H1 (cell line): Measurements from ENCODE around the gene PDE4D. TPM values are rescaled to one million over a fixed set of nuclear protein-coding genes. Genes with fewer than 3 reads are reported as not detected.

Source experiments
- CTCF ChIA-PET: fragments of 300-600 bp; sonication (Branson Sonifier 250); formaldehyde crosslinking; loops from one replicate; lab custom pipeline; 2021; ENCODE audit not compliant: partially characterized antibody; lab: Charles Lee
- POLR2A ChIA-PET: fragments of 300-600 bp; sonication (Branson Sonifier 250); formaldehyde crosslinking; loops from one replicate; lab custom pipeline; 2021; ENCODE audit warnings: inconsistent platforms; ENCODE audit not compliant: partially characterized antibody; lab: Charles Lee
- DNase-seq, 2 experiments: peaks; one replicate each; pipeline versions ENCODE4 v3.0.0 to v3.0.0-alpha.2; 2010 to 2022; ENCODE audit warnings: low spot score in 2 of 2, low read depth in 1 of 2, mixed read lengths in 1 of 2
- FAIRE-seq: peaks from 2 replicates; lab custom pipeline; 2011; peaks lifted over from hg19 to GRCh38; lab: Jason Lieb, UNC
- H2AFZ ChIP-seq: 2 replicates; pipeline ENCODE4 v1.8.1; 2012; ENCODE audit warnings: low read length, inconsistent platforms
- H2AK5ac ChIP-seq: 2 replicates; pipeline ENCODE4 v1.6.1; 2013; ENCODE audit warnings: low read depth, low read length
- H2BK120ac ChIP-seq: replicated peaks from 2 replicates; pipeline ENCODE3; 2013; ENCODE audit warnings: low read depth, low read length, inconsistent platforms
- H2BK12ac ChIP-seq: 2 replicates; pipeline ENCODE4 v1.6.1; 2013; ENCODE audit warnings: low read depth, low read length
- H2BK15ac ChIP-seq: 2 replicates; pipeline ENCODE4 v1.6.1; 2013; ENCODE audit warnings: low read length
- H2BK20ac ChIP-seq: 2 replicates; pipeline ENCODE4 v1.6.1; 2013; ENCODE audit warnings: low read length
- H2BK5ac ChIP-seq: 2 replicates; pipeline ENCODE4 v1.6.1; 2013; ENCODE audit warnings: low read depth, low read length
- H3K14ac ChIP-seq: 2 replicates; pipeline ENCODE4 v1.6.1; 2013; ENCODE audit warnings: inconsistent platforms; ENCODE audit not compliant: insufficient read length
- H3K18ac ChIP-seq: 2 replicates; pipeline ENCODE4 v1.6.1; 2013; ENCODE audit warnings: low read length; ENCODE audit errors: extremely low read depth
- H3K23ac ChIP-seq: 2 replicates; pipeline ENCODE4 v1.6.1; 2013; ENCODE audit warnings: inconsistent platforms; ENCODE audit not compliant: insufficient read length
- H3K23me2 ChIP-seq: 2 replicates; pipeline ENCODE4 v1.6.1; 2013; ENCODE audit warnings: low read depth, low read length
- H3K27ac ChIP-seq: 2 replicates; pipeline ENCODE4 v1.6.1; 2011; ENCODE audit warnings: low read depth, low read length, inconsistent platforms
- H3K27me3 ChIP-seq, 4 experiments: replicated peaks in 1 of 4; 1 replicate in 1 of 4; 2 replicates in 3 of 4; pipeline versions ENCODE4 v1.6.1 to v1.8.1; 2011 to 2013; ENCODE audit warnings: low read length in 3 of 4, mild to moderate bottlenecking in 3 of 4, inconsistent platforms in 2 of 4, mixed read lengths in 2 of 4, moderate library complexity in 1 of 4; ENCODE audit not compliant: control insufficient read depth in 3 of 4, insufficient read depth in 3 of 4; ENCODE audit errors: extremely low read depth in 1 of 4
- H3K36me3 ChIP-seq, 4 experiments: 2 replicates each; pipeline versions ENCODE4 v1.6.1 to v1.8.1; 2011 to 2013; ENCODE audit warnings: mild to moderate bottlenecking in 4 of 4, low read length in 3 of 4, moderate library complexity in 2 of 4, control low read depth in 1 of 4, inconsistent platforms in 1 of 4; ENCODE audit not compliant: insufficient read depth in 4 of 4, control insufficient read depth in 2 of 4
- H3K4ac ChIP-seq: replicated peaks from 2 replicates; pipeline ENCODE3; 2013; ENCODE audit warnings: low read length, low read depth, mixed read lengths, inconsistent platforms; ENCODE audit not compliant: insufficient read length
- H3K4me1 ChIP-seq, 4 experiments: replicated peaks in 1 of 4; 1 replicate in 1 of 4; 2 replicates in 3 of 4; pipeline versions ENCODE4 v1.6.1 to v1.8.1; 2011 to 2013; ENCODE audit warnings: low read length in 3 of 4, inconsistent platforms in 2 of 4, mixed read lengths in 1 of 4; ENCODE audit not compliant: insufficient read depth in 4 of 4, control insufficient read depth in 3 of 4
- H3K4me2 ChIP-seq, 2 experiments: 2 replicates each; pipeline versions ENCODE4 v1.6.1 to v1.8.1; 2011 to 2013; ENCODE audit warnings: low read depth in 2 of 2, low read length in 2 of 2, control low read depth in 1 of 2, inconsistent platforms in 1 of 2, mild to moderate bottlenecking in 1 of 2; ENCODE audit not compliant: insufficient read depth in 1 of 2
- H3K4me3 ChIP-seq, 4 experiments: fragments of 200-600, 300-600 bp in 1 of 4; sonication (generic), shearing (Covaris generic), sonication (Bioruptor Twin) in 1 of 4; 2 replicates each; pipeline versions ENCODE4 v1.5.1 to v1.8.1; 2011 to 2016; ENCODE audit warnings: low read length in 4 of 4, low read depth in 3 of 4, control low read depth in 2 of 4, inconsistent platforms in 2 of 4, mild to moderate bottlenecking in 2 of 4, mixed read lengths in 1 of 4, moderate library complexity in 1 of 4; ENCODE audit not compliant: insufficient read depth in 2 of 4; ENCODE audit errors: extremely low read depth in 1 of 4
- H3K56ac ChIP-seq: replicated peaks from 2 replicates; pipeline ENCODE3; 2013; ENCODE audit warnings: low read depth, mild to moderate bottlenecking, mixed read lengths, low read length, inconsistent platforms; ENCODE audit not compliant: insufficient read length
- H3K79me1 ChIP-seq: 2 replicates; pipeline ENCODE4 v1.6.1; 2013; ENCODE audit warnings: low read depth, low read length, control low read depth
- H3K79me2 ChIP-seq, 2 experiments: 2 replicates each; pipeline versions ENCODE4 v1.6.1 to v1.8.1; 2012 to 2013; ENCODE audit warnings: low read length in 2 of 2, mild to moderate bottlenecking in 2 of 2, inconsistent platforms in 1 of 2; ENCODE audit not compliant: insufficient read depth in 2 of 2, control insufficient read depth in 1 of 2
- H3K9ac ChIP-seq, 4 experiments: replicated peaks in 1 of 4; 1 replicate in 1 of 4; 2 replicates in 3 of 4; pipeline versions ENCODE4 v1.6.1 to v1.8.1; 2011 to 2013; ENCODE audit warnings: low read depth in 3 of 4, low read length in 3 of 4, control low read depth in 2 of 4, mild to moderate bottlenecking in 2 of 4, moderate library complexity in 2 of 4, inconsistent platforms in 1 of 4; ENCODE audit errors: extremely low read depth in 1 of 4
- H3K9me3 ChIP-seq, 2 experiments: 2 replicates each; pipeline versions ENCODE4 v1.6.1 to v1.8.1; 2012 to 2013; ENCODE audit warnings: mild to moderate bottlenecking in 2 of 2, moderate library complexity in 2 of 2, control low read depth in 1 of 2, inconsistent platforms in 1 of 2, low read depth in 1 of 2, low read length in 1 of 2, mixed read lengths in 1 of 2; ENCODE audit not compliant: insufficient read depth in 2 of 2
- H4K20me1 ChIP-seq, 2 experiments: replicated peaks in 1 of 2; 2 replicates each; pipeline versions ENCODE3 to v1.8.1; 2011 to 2013; ENCODE audit warnings: inconsistent platforms in 2 of 2, low read length in 2 of 2, mild to moderate bottlenecking in 1 of 2; ENCODE audit not compliant: insufficient read depth in 2 of 2, control insufficient read depth in 1 of 2
- H4K5ac ChIP-seq: 2 replicates; pipeline ENCODE4 v1.6.1; 2013; ENCODE audit warnings: low read length, low read depth, mixed read lengths, inconsistent platforms; ENCODE audit not compliant: insufficient read length
- H4K8ac ChIP-seq: 2 replicates; pipeline ENCODE4 v1.8.0; 2013; ENCODE audit warnings: mild to moderate bottlenecking, moderate library complexity, low read length, inconsistent platforms; ENCODE audit not compliant: insufficient read depth; ENCODE audit errors: extremely low read depth
- H4K91ac ChIP-seq: replicated peaks from 2 replicates; pipeline ENCODE3; 2013; ENCODE audit warnings: low read length, mixed read lengths, inconsistent platforms; ENCODE audit not compliant: insufficient read length
- WGBS, 2 experiments: shearing (Covaris generic) in 1 of 2; methylation state at CpG; one replicate each; pipeline versions ENCODE4 v1.1.6 to v1.1.7; 2013 to 2015; ENCODE audit warnings: low lambda C conversion rate in 2 of 2, mixed read lengths in 2 of 2, inconsistent platforms in 1 of 2, low coverage in 1 of 2, missing lambda C conversion rate in 1 of 2; ENCODE audit not compliant: insufficient replicate concordance in 2 of 2, insufficient coverage in 1 of 2, insufficient read length in 1 of 2; ENCODE audit errors: extremely low coverage in 1 of 2, missing lambda C conversion rate in 1 of 2; 5-methylcytosine and 5-hydroxymethylcytosine counted together
- polyA plus RNA-seq, 7 experiments: library from polyadenylated mRNA; depleted of rRNA in 3 of 7; stranded (reverse) in 5 of 7; unstranded in 2 of 7; fragments of >200 nt in 5 of 7; fragments of 200-250 nt in 2 of 7; gene quantifications; 1 replicate in 5 of 7; 2 replicates in 1 of 7; 4 replicates in 1 of 7; pipeline versions ENCODE4 v1.2.1 to v1.2.3, GENCODE V29; 2011 to 2013; ENCODE audit warnings: missing spikeins in 2 of 7, mixed read lengths in 2 of 7
- total RNA-seq: library from RNA; stranded (reverse); fragmentation: NEBNext Ultra II Directional; extraction: Animal tissue kit (Norgen Biotek cat#: 25700); gene quantifications from 2 replicates; pipeline ENCODE4 v1.2.1, GENCODE V29; 2021

Gene PDE4D
- total and polyA plus RNA-seq, 2 of the 8 experiments (the other 6 are each of a cell fraction or from before 2014, with no cell fraction given) = 2.3 to 3.7 TPM

DNA sequence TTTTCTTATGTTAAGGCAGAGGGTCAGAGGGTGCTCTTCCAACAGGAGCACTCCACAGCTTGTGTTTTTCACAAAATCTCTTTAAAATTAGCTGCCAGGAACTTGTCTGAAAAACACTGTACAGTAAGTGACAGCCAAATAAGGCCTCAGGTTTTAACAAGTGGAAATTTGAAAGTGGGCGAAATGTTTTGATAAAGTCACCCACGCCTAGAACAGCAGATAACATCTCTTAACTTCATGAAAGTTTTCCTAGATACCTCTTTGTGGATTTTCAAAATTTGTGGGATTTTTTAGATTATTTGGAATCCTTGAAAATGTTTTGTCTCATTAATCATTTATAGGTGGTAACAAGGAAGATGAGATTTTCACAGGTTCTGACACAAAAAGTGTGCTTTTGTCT is 121.3 kb downstream of the PDE4D start:
- H4K5ac ChIP-seq = no peak overlapping the region
- H3K23ac ChIP-seq = no peak overlapping the region
- H3K23me2 ChIP-seq = peaks cover 8% of the 10 kb centered on the region
- no peaks in the 10 kb centered on the region for H3K36me3 ChIP-seq
- H3K4me3 ChIP-seq = no peak overlapping the region
- no peak overlapping the region for H3K4ac ChIP-seq
- no peak overlapping the region for H2AFZ ChIP-seq
- H2BK120ac ChIP-seq = no peak overlapping the region
- H2BK12ac ChIP-seq = no peak overlapping the region
- FAIRE-seq (no peak), DNase-seq (no peak)
- peaks cover 4 to 16% (median 13%) of the 10 kb centered on the region in 4 experiments; a peak in 6 of 7 replicates for H3K27me3 ChIP-seq
- no peak overlapping the region for H4K91ac ChIP-seq
- no peak overlapping the region for H2AK5ac ChIP-seq
- H4K20me1 ChIP-seq = no peaks in the 10 kb centered on the region
- H2BK20ac ChIP-seq = no peak overlapping the region
- no peak overlapping the region for H3K18ac ChIP-seq
- H3K14ac ChIP-seq = no peak overlapping the region
- H3K9ac ChIP-seq = no peak overlapping the region
- no peaks in the 10 kb centered on the region for H3K79me1 ChIP-seq
- H3K56ac ChIP-seq = no peak overlapping the region
- peaks cover 0 to 4% (median 2%) of the 10 kb centered on the region in 4 experiments; a peak in 3 of 7 replicates for H3K4me1 ChIP-seq
- ChIA-PET CTCF (no interaction called here), POLR2A (no interaction called here)
- no peak overlapping the region for H4K8ac ChIP-seq
- no peaks in the 10 kb centered on the region for H3K9me3 ChIP-seq
- no peaks in the 10 kb centered on the region for H3K79me2 ChIP-seq
- WGBS, 2 experiments = 90% methylated on average over 2 of the region's 2 CpGs; no CpG with 5 or more reads in 1 of the 2 experiments
- H2BK15ac ChIP-seq = no peak overlapping the region
- no peak overlapping the region for H3K27ac ChIP-seq
- H2BK5ac ChIP-seq = no peak overlapping the region
- H3K4me2 ChIP-seq = no peak overlapping the region
